Central memory CD4-positive, alpha-beta T cell (primary cell): Measurements from ENCODE around the gene ZNF423.

ENCODE experiments used
- DNase-seq: peaks from one replicate; pipeline ENCODE4 v3.0.0; 2022

The ZNF423 gene

GRCh38 chr16:49716339-49716934, 139.5 kb downstream of the ZNF423 start:
- DNase-seq: no peak

- no peak for DNase-seq
Observed at GRCh38 chr16:49713770-49714169, 142.1 kb downstream of the ZNF423 start.

- DNase-seq: no peak
Observed at GRCh38 chr16:49712542-49712941, 143.4 kb downstream of the ZNF423 start.

- no peak for DNase-seq
Observed at GRCh38 chr16:49712106-49712505, 143.8 kb downstream of the ZNF423 start.

- no peak for DNase-seq
Observed at GRCh38 chr16:49709057-49709456, 146.9 kb downstream of the ZNF423 start.

GRCh38 chr16:49708491-49708890, 147.4 kb downstream of the ZNF423 start:
- no peak for DNase-seq

GRCh38 chr16:49706620-49707355, 149.1 kb downstream of the ZNF423 start:
- no peak for DNase-seq

- no peak for DNase-seq
Observed at GRCh38 chr16:49704586-49705155, 151.2 kb downstream of the ZNF423 start.

- no peak for DNase-seq
Observed at GRCh38 chr16:49703483-49703882, 152.4 kb downstream of the ZNF423 start.

GRCh38 chr16:49701789-49702494, 154.0 kb downstream of the ZNF423 start:
- no peak for DNase-seq

GRCh38 chr16:49701065-49701685, 154.7 kb downstream of the ZNF423 start:
- DNase-seq: no peak

GRCh38 chr16:49700251-49701064, 155.5 kb downstream of the ZNF423 start:
- DNase-seq: no peak

- DNase-seq: no peak
Observed at GRCh38 chr16:49699841-49700175, 156.1 kb downstream of the ZNF423 start.

GRCh38 chr16:49698931-49699840, 156.7 kb downstream of the ZNF423 start:
- no peak for DNase-seq

GRCh38 chr16:49698453-49698815, 157.5 kb downstream of the ZNF423 start:
- DNase-seq: no peak

GRCh38 chr16:49697631-49698452, 158.1 kb downstream of the ZNF423 start:
- DNase-seq: no peak

- DNase-seq: no peak
Observed at GRCh38 chr16:49696414-49697101, 159.4 kb downstream of the ZNF423 start.

GRCh38 chr16:49695782-49696413, 160.0 kb downstream of the ZNF423 start:
- no peak for DNase-seq

- DNase-seq: no peak
Observed at GRCh38 chr16:49693445-49693844, 162.5 kb downstream of the ZNF423 start.
